DND-41 (cell line): ENCODE data around the gene CHAMP1.
"Not testable (repeated sequence)": the region's sequence is repeated elsewhere in the genome, so short reads cannot be mapped to it uniquely, and the experiment has no call there.

Experiments used
- ATAC-seq: fragments of 200-7000 bp; cut with Tn5 transposase; 3 replicates; pipeline ENCODE4 v1.9.1; 2021; ENCODE audit warnings: low read depth; ENCODE audit not compliant: insufficient read depth
- DNase-seq: peaks from one replicate; pipeline ENCODE4 v3.0.0-alpha.2; 2020
- H2AFZ ChIP-seq: 2 replicates; pipeline ENCODE4 v1.6.0; 2012; ENCODE audit warnings: low read depth, low read length
- H3K27ac ChIP-seq: 2 replicates; pipeline ENCODE4 v1.5.1; 2012; ENCODE audit warnings: low read length, inconsistent platforms
- H3K27me3 ChIP-seq: fragments of 200-600 bp; sonication (generic); 2 replicates; pipeline ENCODE4 v1.6.0; 2012; ENCODE audit warnings: low read length, mild to moderate bottlenecking, inconsistent platforms; ENCODE audit not compliant: insufficient read depth, poor library complexity
- H3K36me3 ChIP-seq: 2 replicates; pipeline ENCODE4 v1.5.1; 2012; ENCODE audit warnings: low read length, inconsistent platforms; ENCODE audit not compliant: insufficient read depth
- H3K4me1 ChIP-seq: 2 replicates; pipeline ENCODE4 v1.5.1; 2012; ENCODE audit warnings: mild to moderate bottlenecking, low read length; ENCODE audit not compliant: insufficient read depth
- H3K4me2 ChIP-seq: 2 replicates; pipeline ENCODE4 v1.6.0; 2012; ENCODE audit warnings: mild to moderate bottlenecking, moderate library complexity, low read length, inconsistent platforms; ENCODE audit not compliant: insufficient read depth
- H3K4me3 ChIP-seq, 2 experiments: fragments of 200-600 bp in 1 of 2; shearing (Covaris generic) in 1 of 2; 2 replicates each; pipeline ENCODE4 v1.5.1; 2012 to 2016; ENCODE audit warnings: inconsistent platforms in 2 of 2, low read length in 2 of 2, mild to moderate bottlenecking in 2 of 2, low read depth in 1 of 2, moderate library complexity in 1 of 2
- H3K79me2 ChIP-seq: 2 replicates; pipeline ENCODE4 v1.6.0; 2012; ENCODE audit warnings: low read length, inconsistent platforms; ENCODE audit not compliant: insufficient read depth
- H3K9ac ChIP-seq: 2 replicates; pipeline ENCODE4 v1.6.0; 2012; ENCODE audit warnings: low read depth, mild to moderate bottlenecking, inconsistent platforms, low read length, moderate library complexity
- H3K9me3 ChIP-seq: 2 replicates; pipeline ENCODE4 v1.5.1; 2012; ENCODE audit warnings: low read length, moderate library complexity, mild to moderate bottlenecking, inconsistent platforms; ENCODE audit not compliant: insufficient read depth, severe bottlenecking
- H4K20me1 ChIP-seq: 2 replicates; pipeline ENCODE4 v1.6.0; 2012; ENCODE audit warnings: low read length; ENCODE audit not compliant: insufficient read depth
- CTCF ChIP-seq: IDR thresholded peaks from 2 replicates; pipeline ENCODE4 v1.5.1; 2012; ENCODE audit warnings: borderline replicate concordance, low read length, moderate library complexity, mild to moderate bottlenecking; ENCODE audit not compliant: poor library complexity, severe bottlenecking; ENCODE audit errors: extremely low read depth

CHAMP1 gene

GRCh38 chr13:114352763-114353162 lies 38.5 kb downstream of the CHAMP1 start:
- not testable (repeated sequence) for H3K9me3 ChIP-seq, H3K9ac ChIP-seq, H3K36me3 ChIP-seq, ATAC-seq, H3K4me3 ChIP-seq, H3K4me2 ChIP-seq, H2AFZ ChIP-seq, H3K27me3 ChIP-seq, H3K27ac ChIP-seq, H4K20me1 ChIP-seq, H3K4me1 ChIP-seq, H3K79me2 ChIP-seq
- peak; percentile 53 for TF ChIP-seq CTCF
- peak; percentile 31 for DNase-seq

GRCh38 chr13:114353382-114353781 lies 39.1 kb downstream of the CHAMP1 start:
- H3K27ac ChIP-seq, H3K27me3 ChIP-seq, H3K79me2 ChIP-seq, DNase-seq, H2AFZ ChIP-seq, H3K4me3 ChIP-seq, H3K9me3 ChIP-seq, H3K4me1 ChIP-seq, H4K20me1 ChIP-seq, ATAC-seq, H3K9ac ChIP-seq, H3K4me2 ChIP-seq, H3K36me3 ChIP-seq: not testable (repeated sequence)
